Aorta (tissue), 5 donors: ENCODE measurements around the gene REXO4. TPM values are rescaled to one million over a fixed set of nuclear protein-coding genes. Genes with fewer than 3 reads are reported as not detected.

Experiments used
- ATAC-seq: fragments of 200-7000 bp; cut with Tn5 transposase; one replicate; pipeline ENCODE4 v1.9.1; 2022; ENCODE audit warnings: moderate library complexity; ENCODE audit not compliant: low FRiP score
- DNase-seq, 2 donors: peaks; one replicate each; pipeline ENCODE4 v3.0.0-alpha.2; 2020
- H3K27ac ChIP-seq, 2 donors: one replicate each; pipeline ENCODE4 v1.5.1; 2013; ENCODE audit warnings: low read length in 2 of 2, mild to moderate bottlenecking in 2 of 2, moderate library complexity in 2 of 2, control low read depth in 1 of 2, inconsistent platforms in 1 of 2, low read depth in 1 of 2
- H3K27me3 ChIP-seq, 2 donors: one replicate each; pipeline ENCODE4 v1.6.1; 2013; ENCODE audit warnings: control low read depth in 1 of 2, low read length in 1 of 2, mild to moderate bottlenecking in 1 of 2, moderate library complexity in 1 of 2; ENCODE audit not compliant: insufficient read depth in 2 of 2, control insufficient read depth in 1 of 2
- H3K36me3 ChIP-seq, 2 donors: one replicate each; pipeline ENCODE4 v1.6.1; 2013; ENCODE audit warnings: control low read depth in 1 of 2, low read length in 1 of 2, mild to moderate bottlenecking in 1 of 2; ENCODE audit not compliant: insufficient read depth in 2 of 2, control insufficient read depth in 1 of 2
- H3K4me1 ChIP-seq, 2 donors: one replicate each; pipeline ENCODE4 v1.6.1; 2013; ENCODE audit warnings: low read length in 2 of 2, control low read depth in 1 of 2, mild to moderate bottlenecking in 1 of 2, moderate library complexity in 1 of 2; ENCODE audit not compliant: insufficient read depth in 2 of 2, control insufficient read depth in 1 of 2
- H3K4me3 ChIP-seq, 2 donors: one replicate each; pipeline ENCODE4 v1.5.1; 2013; ENCODE audit warnings: low read length in 2 of 2, control low read depth in 1 of 2, mild to moderate bottlenecking in 1 of 2
- H3K9me3 ChIP-seq: one replicate; pipeline ENCODE4 v1.6.1; 2013; ENCODE audit warnings: mild to moderate bottlenecking, low read length; ENCODE audit not compliant: control insufficient read depth
- WGBS, 2 donors: extraction: QIAGEN DNeasy Blood & Tissue Kit; methylation state at CpG; one replicate each; pipeline ENCODE4 v1.1.7; 2013; 5-methylcytosine and 5-hydroxymethylcytosine counted together
- intact Hi-C, 2 donors: fragments of 100-400 bp; cut with DNase I; formaldehyde crosslinking; loops; one replicate each; pipeline versions ENCODE4 v1.14.2 to v1.15.0; 2022
- polyA plus RNA-seq, 2 donors: library from polyadenylated mRNA; stranded (reverse); fragments of 200-250 nt; gene quantifications; one replicate each; pipeline ENCODE4 v1.2.3, GENCODE V29; 2013
- total RNA-seq, 2 donors: library from RNA; stranded (reverse); fragmentation: NEBNext Ultra II Directional; extraction: Animal tissue kit (Norgen Biotek cat#: 25700); gene quantifications; one replicate each; pipeline ENCODE4 v1.2.1, GENCODE V29; 2021
- donor health status: healthy with polysubstance abuse.
- donor health status: Bipolar disorder and iron deficiency.
- donor health status: DM: no; HTN: no; CAD: no.
- donor health status: DM: no; HTN: no; CAD: no.
- donor health status: DM: yes; HTN: yes; CAD: no.

REXO4 gene
- total and polyA plus RNA-seq, 4 donors: 10.8 to 19.1 (median 14.3) TPM

DNA sequence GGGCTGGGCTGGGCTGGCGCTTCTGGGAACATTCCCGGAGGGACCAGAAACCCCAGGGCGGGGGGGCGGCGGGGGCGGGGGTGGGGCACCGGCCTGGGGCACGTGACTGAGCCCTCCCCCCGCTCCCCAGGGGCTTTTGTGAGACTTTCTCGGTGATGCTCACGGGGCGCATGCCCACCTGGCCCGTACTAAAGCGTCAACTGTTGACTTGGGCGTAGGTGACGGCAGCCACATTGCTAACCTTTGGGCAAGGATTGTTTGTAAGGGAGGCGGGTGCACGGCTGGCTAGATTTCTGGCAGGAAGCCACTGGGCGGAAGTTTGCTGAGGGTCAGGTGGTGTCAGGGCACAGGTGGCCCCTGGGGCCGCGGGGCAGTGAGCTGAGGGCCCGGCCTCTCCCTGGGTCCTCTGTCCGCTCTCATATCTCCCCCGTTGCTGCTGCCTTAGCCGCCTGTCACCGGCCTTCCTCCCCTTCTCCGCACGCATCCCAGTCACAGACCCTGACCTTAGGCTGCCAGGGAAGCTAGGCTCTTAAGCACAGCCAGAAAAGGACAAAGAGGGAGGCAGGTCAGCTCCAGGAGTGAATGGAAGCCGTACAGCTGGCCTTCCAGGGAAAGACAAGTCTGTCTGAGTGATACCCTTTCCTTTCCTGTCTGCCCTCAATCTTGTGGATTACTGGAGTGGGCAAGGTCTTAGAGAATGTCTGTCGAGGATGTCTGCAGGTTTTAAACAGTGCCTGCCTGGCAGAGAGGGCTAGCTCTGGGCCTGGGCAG, 42.8 kb upstream of the REXO4 start:
- ATAC-seq: peak; percentile 16
- H3K36me3 ChIP-seq: no peaks in the 10 kb centered on the region
- peak overlapping the region; percentile 33 to 43 for H3K27ac ChIP-seq
- no peaks in the 10 kb centered on the region for H3K9me3 ChIP-seq
- no peaks in the 10 kb centered on the region for H3K4me1 ChIP-seq
- 11 to 13% methylated on average over 22 to 30 of the region's 30 CpGs for WGBS, 2 donors
- peak; percentile 73 to 85 for DNase-seq
- intact Hi-C loops: no loop called here
- H3K4me3 ChIP-seq: peak overlapping the region; percentile 59 to 65
- H3K27me3 ChIP-seq: no peaks in the 10 kb centered on the region

DNA sequence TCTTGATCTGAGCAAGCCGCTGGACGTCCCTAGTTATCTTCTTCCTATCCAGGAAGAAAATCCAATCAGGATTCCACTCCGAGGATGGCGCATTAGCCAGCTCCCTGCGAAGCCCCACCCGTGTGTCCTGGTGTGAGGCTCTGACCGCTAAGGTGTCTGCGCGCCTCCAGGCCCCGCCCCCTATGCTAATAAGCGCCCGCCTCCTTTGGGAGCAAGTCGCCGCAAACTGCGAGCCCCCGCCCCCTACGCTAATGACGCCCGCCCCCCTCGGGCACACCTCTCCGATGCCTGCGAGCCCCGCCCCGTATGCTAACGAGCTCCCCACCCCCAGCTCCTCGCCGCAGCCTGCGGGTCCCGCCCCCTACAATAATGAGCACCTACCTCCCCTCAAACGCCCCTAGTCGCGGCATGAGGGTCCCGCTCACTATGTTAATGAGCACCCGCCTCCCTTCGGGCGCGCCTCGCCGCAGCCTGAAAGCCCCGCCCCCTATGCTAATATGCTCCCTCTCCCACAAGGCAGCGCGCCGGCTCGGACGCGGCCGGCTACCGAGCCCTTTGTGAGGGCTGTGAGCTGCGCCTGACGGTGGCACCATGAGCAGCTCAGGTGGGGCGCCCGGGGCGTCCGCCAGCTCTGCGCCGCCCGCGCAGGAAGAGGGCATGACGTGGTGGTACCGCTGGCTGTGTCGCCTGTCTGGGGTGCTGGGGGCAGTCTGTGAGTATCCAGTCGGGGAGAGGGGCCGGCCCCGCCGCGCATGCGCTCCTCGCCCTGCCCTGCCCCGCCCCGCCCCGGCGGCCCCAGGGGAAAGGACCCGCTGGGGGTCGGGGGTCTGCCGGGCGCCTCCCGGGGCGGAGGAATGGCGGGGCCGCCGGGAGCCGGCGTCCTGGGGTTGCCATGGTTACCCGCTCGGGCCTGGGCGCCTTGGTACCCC, 41.9 kb upstream of the REXO4 start, which contains the start of gene CACFD1:
CACFD1 (plus strand) TSS at position 503 of the 929 bp plus-strand sequence; CDS start at position 592, 89 bp downstream.
- ATAC-seq: peak; percentile 94
- H3K4me1 ChIP-seq: no peaks in the 10 kb centered on the region
- whole genome bisulfite sequencing, 2 donors: 1% methylated on average over 73 to 86 of the region's 86 CpGs
- H3K27ac ChIP-seq: peak within 1 kb of the TSS; percentile 43 to 74
- no peaks in the 10 kb centered on the region for H3K36me3 ChIP-seq
- peak within 1 kb of the TSS; percentile 59 to 65 for H3K4me3 ChIP-seq
- intact Hi-C loops: loop anchor here in 1 of 2 donors (5.0 kb wide), 2 partner anchors 42 to 82 kb away; partner anchors contain the start of genes REXO4, STKLD1 and SURF4
- DNase-seq: peak; percentile 97 to 99
- no peaks in the 10 kb centered on the region for H3K9me3 ChIP-seq
- no peaks in the 10 kb centered on the region for H3K27me3 ChIP-seq

DNA sequence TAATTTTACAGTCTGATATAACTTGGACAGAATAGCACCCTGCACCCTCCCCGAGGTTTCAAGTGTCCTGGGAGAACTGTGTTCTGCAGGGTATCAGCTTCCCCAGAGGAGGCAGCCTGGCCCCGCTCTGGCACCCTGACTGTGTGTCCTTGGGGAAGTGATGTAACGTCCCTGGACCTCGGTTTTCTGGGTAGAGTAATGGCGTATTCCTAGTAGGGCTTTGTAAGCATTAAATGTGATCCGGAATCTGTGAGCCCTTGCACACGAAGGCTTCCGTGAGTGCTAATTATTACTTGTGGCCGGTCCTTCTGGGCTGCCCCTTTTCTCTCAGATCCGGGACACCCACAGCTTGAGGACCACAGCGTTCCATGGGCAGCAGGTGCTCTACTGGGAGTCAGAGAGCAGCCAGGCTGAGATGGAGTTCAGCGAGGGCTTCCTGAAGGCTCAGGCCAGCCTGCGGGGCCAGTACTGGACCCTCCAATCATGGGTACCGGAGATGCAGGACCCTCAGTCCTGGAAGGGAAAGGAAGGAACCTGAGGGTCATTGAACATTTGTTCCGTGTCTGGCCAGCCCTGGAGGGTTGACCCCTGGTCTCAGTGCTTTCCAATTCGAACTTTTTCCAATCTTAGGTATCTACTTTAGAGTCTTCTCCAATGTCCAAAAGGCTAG, 41.0 kb upstream of the REXO4 start:
- ATAC-seq (no peak), DNase-seq (peak in 1 of 2 donors; percentile 76)
- Histone ChIP-seq H3K4me3 (no peak overlapping the region), H3K27me3 (no peaks in the 10 kb centered on the region), H3K9me3 (no peaks in the 10 kb centered on the region), H3K4me1 (no peaks in the 10 kb centered on the region), H3K36me3 (no peaks in the 10 kb centered on the region), H3K27ac (peak overlapping the region in 1 of 2 donors; percentile 8)
- intact Hi-C loops: loop anchor here in 1 of 2 donors (5.0 kb wide), 2 partner anchors 41 to 81 kb away; partner anchors contain the start of genes REXO4, STKLD1 and SURF4
- WGBS, 2 donors: 65 to 70% methylated on average over 16 of the region's 16 CpGs

DNA sequence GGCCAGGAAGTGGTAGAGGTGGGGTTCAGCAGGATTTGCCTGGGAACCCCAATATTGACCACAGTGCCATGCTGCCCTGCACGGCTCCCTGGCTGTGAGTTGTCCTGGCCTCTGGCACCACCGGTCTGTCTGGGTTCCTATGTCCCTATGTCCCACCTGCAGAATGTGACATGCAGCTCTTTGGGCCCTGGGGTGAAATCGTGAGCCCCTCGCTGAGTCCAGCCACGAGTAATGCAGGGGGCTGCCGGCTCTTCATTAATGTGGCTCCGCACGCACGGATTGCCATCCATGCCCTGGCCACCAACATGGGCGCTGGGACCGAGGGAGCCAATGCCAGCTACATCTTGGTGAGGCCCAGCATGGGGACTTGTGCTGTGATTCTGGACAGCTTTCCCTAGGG, 39.9 kb upstream of the REXO4 start:
- Histone ChIP-seq H3K27ac (no peak overlapping the region), H3K27me3 (no peaks in the 10 kb centered on the region), H3K36me3 (no peaks in the 10 kb centered on the region), H3K4me3 (no peak overlapping the region), H3K4me1 (no peaks in the 10 kb centered on the region), H3K9me3 (no peaks in the 10 kb centered on the region)
- intact Hi-C loops: loop anchor here in 1 of 2 donors (5.0 kb wide), 2 partner anchors 40 to 80 kb away; partner anchors contain the start of genes REXO4, STKLD1 and SURF4
- 96 to 98% methylated on average over 11 of the region's 11 CpGs for WGBS, 2 donors
- ATAC-seq (no peak), DNase-seq (no peak)

DNA sequence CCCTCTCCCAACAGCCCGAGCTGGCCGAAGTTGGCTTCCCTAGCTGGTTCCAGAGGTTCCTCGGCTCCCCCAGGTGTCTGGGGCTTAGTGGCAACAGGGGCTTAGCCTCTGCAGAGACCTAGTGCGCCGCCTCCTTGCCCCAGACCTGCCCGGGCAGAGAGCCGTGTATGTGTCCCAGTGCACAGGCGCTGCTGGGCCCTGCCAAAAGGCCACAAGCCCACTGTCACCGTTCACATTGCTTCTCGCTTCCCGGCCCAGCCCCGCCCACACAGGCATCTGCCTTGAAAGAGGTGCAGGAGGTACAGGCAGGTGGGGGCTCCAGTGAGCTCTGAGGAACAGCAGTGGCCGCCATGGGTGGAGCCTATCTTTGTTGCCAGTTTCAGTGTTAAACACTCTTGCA, 39.4 kb upstream of the REXO4 start:
- WGBS, 2 donors: 92% methylated on average over 13 of the region's 13 CpGs
- Histone ChIP-seq H3K36me3 (no peaks in the 10 kb centered on the region), H3K27me3 (no peaks in the 10 kb centered on the region), H3K9me3 (no peaks in the 10 kb centered on the region), H3K4me1 (no peaks in the 10 kb centered on the region), H3K4me3 (no peak overlapping the region), H3K27ac (no peak overlapping the region)
- ATAC-seq (no peak), DNase-seq (no peak)
- intact Hi-C loops: loop anchor here in 1 of 2 donors (5.0 kb wide), 2 partner anchors 40 to 80 kb away; partner anchors contain the start of genes REXO4, STKLD1 and SURF4

DNA sequence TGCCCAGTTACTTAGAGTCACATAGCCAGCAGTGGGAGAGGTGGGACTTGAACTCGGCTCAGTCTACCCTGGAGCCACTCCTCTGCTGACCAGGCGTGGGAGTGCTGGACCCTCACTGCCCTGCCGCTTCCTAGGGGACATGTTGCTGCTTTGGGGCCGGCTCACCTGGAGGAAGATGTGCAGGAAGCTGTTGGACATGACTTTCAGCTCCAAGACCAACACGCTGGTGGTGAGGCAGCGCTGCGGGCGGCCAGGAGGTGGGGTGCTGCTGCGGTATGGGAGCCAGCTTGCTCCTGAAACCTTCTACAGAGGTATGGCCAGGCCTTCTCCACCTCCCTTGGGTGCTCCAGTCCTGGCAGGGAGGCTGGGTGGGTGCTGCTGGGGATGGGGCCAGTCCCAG, 38.6 kb upstream of the REXO4 start:
- no peak for DNase-seq
- Histone ChIP-seq H3K36me3 (no peaks in the 10 kb centered on the region), H3K4me1 (no peaks in the 10 kb centered on the region), H3K27me3 (no peaks in the 10 kb centered on the region), H3K27ac (no peak overlapping the region), H3K4me3 (no peak overlapping the region), H3K9me3 (no peaks in the 10 kb centered on the region)
- ATAC-seq: no peak
- intact Hi-C loops: loop anchor here in 1 of 2 donors (5.0 kb wide), 2 partner anchors 39 to 79 kb away; partner anchors contain the start of genes REXO4, STKLD1 and SURF4
- 94 to 96% methylated on average over 9 of the region's 9 CpGs for WGBS, 2 donors

DNA sequence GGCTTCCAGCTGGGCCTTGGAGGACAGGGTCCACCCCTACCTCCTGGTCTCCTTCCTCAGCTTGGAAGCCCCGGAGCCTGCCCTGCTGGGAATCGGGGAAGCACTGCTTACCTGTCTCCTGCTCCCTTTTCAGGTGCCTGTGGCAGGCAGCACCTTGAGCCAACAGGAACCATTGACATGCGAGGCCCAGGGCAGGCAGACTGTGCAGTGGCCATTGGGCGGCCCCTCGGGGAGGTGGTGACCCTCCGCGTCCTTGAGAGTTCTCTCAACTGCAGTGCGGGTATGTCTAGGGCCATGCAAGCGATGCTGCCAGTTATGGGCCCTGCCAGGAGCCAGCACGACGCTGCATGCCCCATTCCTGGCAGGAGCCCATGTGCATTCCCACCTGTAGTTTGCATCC, 38.1 kb upstream of the REXO4 start:
- H3K4me3 ChIP-seq: no peak overlapping the region
- H3K36me3 ChIP-seq: no peaks in the 10 kb centered on the region
- no peaks in the 10 kb centered on the region for H3K9me3 ChIP-seq
- WGBS, 2 donors: 94 to 95% methylated on average over 11 of the region's 11 CpGs
- H3K27ac ChIP-seq: no peak overlapping the region
- ATAC-seq: no peak
- DNase-seq: no peak
- intact Hi-C loops: loop anchor here in 1 of 2 donors (5.0 kb wide), 2 partner anchors 39 to 79 kb away; partner anchors contain the start of genes REXO4, STKLD1 and SURF4
- H3K4me1 ChIP-seq: no peaks in the 10 kb centered on the region
- H3K27me3 ChIP-seq: no peaks in the 10 kb centered on the region
